SK-N-SH (cell line): ENCODE data around the gene DVL3. TPM values are rescaled to one million over a fixed set of nuclear protein-coding genes. Genes with fewer than 3 reads are reported as not detected.

Experiments used
- CTCF ChIA-PET: fragments of 300-600, 350-600 bp; formaldehyde crosslinking; extraction: SDS; loops from one replicate; lab custom pipeline; 2021; lab: Yijun Ruan, JAX
- POLR2A ChIA-PET: fragments of 350-600 bp; sonication (Branson Sonifier 250); formaldehyde crosslinking; extraction: SDS; loops from one replicate; lab custom pipeline; 2020; ENCODE audit warnings: antibody characterized with exemption, inconsistent platforms; lab: Yijun Ruan, JAX
- DNase-seq: peaks from one replicate; pipeline ENCODE4 v3.0.0; 2012
- H2AFZ ChIP-seq: fragments of 200-600 bp; sonication (generic); 2 replicates; pipeline ENCODE4 v1.8.1; 2016; ENCODE audit warnings: antibody characterized with exemption, mild to moderate bottlenecking, low read depth
- H3F3A ChIP-seq: fragments of 200-600 bp; sonication (generic); replicated peaks from 2 replicates; pipeline ENCODE3; 2016; ENCODE audit warnings: antibody characterized with exemption, mild to moderate bottlenecking; ENCODE audit not compliant: insufficient read depth
- H3K27ac ChIP-seq, 2 experiments: fragments of 200-500 bp in 1 of 2; fragments of 200-600 bp in 1 of 2; sonication (Bioruptor generic) in 1 of 2; sonication (generic), shearing (Covaris generic) in 1 of 2; 2 replicates each; pipeline versions ENCODE4 v1.5.1 to v1.6.1; 2014 to 2016; ENCODE audit warnings: low read depth in 2 of 2, inconsistent platforms in 1 of 2, low read length in 1 of 2, mild to moderate bottlenecking in 1 of 2, mixed read lengths in 1 of 2
- H3K27me3 ChIP-seq: fragments of 200-600 bp; sonication (generic), shearing (Covaris generic); 2 replicates; pipeline ENCODE4 v1.6.1; 2016; ENCODE audit warnings: mixed run types; ENCODE audit not compliant: insufficient read depth
- H3K36me3 ChIP-seq, 2 experiments: fragments of 200-500 bp in 1 of 2; fragments of 200-600 bp in 1 of 2; sonication (Bioruptor generic) in 1 of 2; sonication (generic) in 1 of 2; replicated peaks in 1 of 2; 2 replicates each; pipeline versions ENCODE3 to v1.5.1; 2014 to 2016; ENCODE audit warnings: low read length in 1 of 2, mild to moderate bottlenecking in 1 of 2; ENCODE audit not compliant: insufficient read depth in 2 of 2, control insufficient read depth in 1 of 2
- H3K4me1 ChIP-seq, 2 experiments: fragments of 200-500 bp in 1 of 2; fragments of 200-600 bp in 1 of 2; sonication (Bioruptor generic) in 1 of 2; sonication (generic), shearing (Covaris generic) in 1 of 2; 2 replicates each; pipeline versions ENCODE4 v1.5.1 to v1.6.1; 2014 to 2016; ENCODE audit warnings: low read depth in 1 of 2, low read length in 1 of 2, mixed run types in 1 of 2; ENCODE audit not compliant: insufficient read depth in 2 of 2, control insufficient read depth in 1 of 2
- H3K4me2 ChIP-seq: fragments of 200-600 bp; sonication (generic), shearing (Covaris generic); 2 replicates; pipeline ENCODE4 v1.6.1; 2017; ENCODE audit warnings: mixed run types
- H3K4me3 ChIP-seq, 2 experiments: fragments of 200-500 bp in 1 of 2; fragments of 200-600 bp in 1 of 2; sonication (Bioruptor generic) in 1 of 2; sonication (generic), shearing (Covaris generic) in 1 of 2; 2 replicates each; pipeline versions ENCODE4 v1.5.1 to v1.8.1; 2014 to 2016; ENCODE audit warnings: low read depth in 2 of 2, inconsistent platforms in 1 of 2, low read length in 1 of 2, mild to moderate bottlenecking in 1 of 2, mixed read lengths in 1 of 2, moderate library complexity in 1 of 2
- H3K79me2 ChIP-seq: fragments of 200-600 bp; sonication (generic); 2 replicates; pipeline ENCODE4 v1.8.1; 2017; ENCODE audit warnings: mild to moderate bottlenecking; ENCODE audit not compliant: insufficient read depth
- H3K9ac ChIP-seq: fragments of 200-600 bp; sonication (generic); 2 replicates; pipeline ENCODE4 v1.6.1; 2017; ENCODE audit warnings: mixed run types
- H3K9me2 ChIP-seq: fragments of 200-600 bp; sonication (generic); 2 replicates; pipeline ENCODE4 v1.6.1; 2017; ENCODE audit warnings: mixed run types
- H3K9me3 ChIP-seq: fragments of 200-600 bp; sonication (generic); 2 replicates; pipeline ENCODE4 v1.6.1; 2017; ENCODE audit warnings: mixed run types, mild to moderate bottlenecking, moderate library complexity
- H4K20me1 ChIP-seq: fragments of 200-600 bp; sonication (generic); 2 replicates; pipeline ENCODE4 v1.6.1; 2017; ENCODE audit warnings: mild to moderate bottlenecking, mixed run types; ENCODE audit not compliant: insufficient read depth
- CHD2 ChIP-seq: fragments of 150-350 bp; IDR thresholded peaks from 2 replicates; pipeline ENCODE4 v1.6.1; 2018; ENCODE audit warnings: low read length; ENCODE audit not compliant: partially characterized antibody
- CTCF ChIP-seq: fragments of 200-600 bp; sonication (generic); IDR thresholded peaks from 2 replicates; pipeline ENCODE4 v1.6.1; 2017; ENCODE audit warnings: antibody characterized with exemption, mild to moderate bottlenecking, moderate library complexity
- ELF1 ChIP-seq: IDR thresholded peaks from 2 replicates; pipeline ENCODE4 v1.4.0; 2012
- EP300 ChIP-seq, 2 experiments: IDR thresholded peaks; 2 replicates each; pipeline versions ENCODE4 v1.4.0 to v1.6.1; 2012; ENCODE audit warnings: borderline replicate concordance in 1 of 2, low read depth in 1 of 2, low read length in 1 of 2
- FOXJ3 ChIP-seq: sonication (generic); formaldehyde crosslinking; IDR thresholded peaks from 2 replicates; pipeline ENCODE4 v1.5.1; 2020; ENCODE audit warnings: mild to moderate bottlenecking, missing genetic modification reagents
- GABPA ChIP-seq: IDR thresholded peaks from 2 replicates; pipeline ENCODE4 v1.4.0; 2012; ENCODE audit warnings: low read depth, mild to moderate bottlenecking
- GATA2 ChIP-seq: sonication (generic); formaldehyde crosslinking; IDR thresholded peaks from 2 replicates; pipeline ENCODE4 v1.5.0; 2020; ENCODE audit warnings: mild to moderate bottlenecking, missing genetic modification reagents
- IRF3 ChIP-seq: fragments of 150-350 bp; IDR thresholded peaks from 2 replicates; pipeline ENCODE4 v1.6.1; 2016; ENCODE audit warnings: mild to moderate bottlenecking, low read depth, low read length
- MAX ChIP-seq: IDR thresholded peaks from 2 replicates; pipeline ENCODE4 v1.4.0; 2012; ENCODE audit warnings: low read depth
- MXI1 ChIP-seq: IDR thresholded peaks from 2 replicates; pipeline ENCODE4 v1.6.1; 2012; ENCODE audit warnings: mild to moderate bottlenecking, low read depth, low read length, improper control_type of control experiment
- NRF1 ChIP-seq: IDR thresholded peaks from 2 replicates; pipeline ENCODE4 v1.6.1; 2012; ENCODE audit warnings: low read depth, mild to moderate bottlenecking, low read length
- POLR2AphosphoS5 ChIP-seq: IDR thresholded peaks from 2 replicates; pipeline ENCODE4 v1.6.1; 2012; ENCODE audit warnings: low read depth, low read length
- REST ChIP-seq: IDR thresholded peaks from 2 replicates; pipeline ENCODE4 v1.6.1; 2012; ENCODE audit warnings: mild to moderate bottlenecking, low read depth, low read length, moderate library complexity
- RXRA ChIP-seq: IDR thresholded peaks from 2 replicates; pipeline ENCODE4 v1.4.0; 2012; ENCODE audit warnings: low read depth, mild to moderate bottlenecking, borderline replicate concordance
- SIN3A ChIP-seq: IDR thresholded peaks from 2 replicates; pipeline ENCODE4 v1.6.1; 2012; ENCODE audit warnings: low read depth, mild to moderate bottlenecking, low read length, moderate library complexity, borderline replicate concordance
- SMC3 ChIP-seq: IDR thresholded peaks from 2 replicates; pipeline ENCODE4 v1.6.1; 2012; ENCODE audit warnings: low read depth, low read length, improper control_type of control experiment
- TAF1 ChIP-seq: IDR thresholded peaks from 2 replicates; pipeline ENCODE4 v1.6.1; 2012; ENCODE audit warnings: low read depth, mild to moderate bottlenecking, low read length, moderate library complexity, borderline replicate concordance
- TCF12 ChIP-seq: IDR thresholded peaks from 2 replicates; pipeline ENCODE4 v1.4.0; 2012
- TEAD4 ChIP-seq: IDR thresholded peaks from 2 replicates; pipeline ENCODE4 v1.4.0; 2012; ENCODE audit warnings: mild to moderate bottlenecking, borderline replicate concordance; ENCODE audit not compliant: insufficient read depth
- YY1 ChIP-seq: IDR thresholded peaks from 2 replicates; pipeline ENCODE4 v1.4.0; 2012; ENCODE audit warnings: low read depth, mild to moderate bottlenecking
- ZBTB33 ChIP-seq: IDR thresholded peaks from 2 replicates; pipeline ENCODE4 v1.4.0; 2012; ENCODE audit warnings: low read depth, borderline replicate concordance
- WGBS: methylation state at CpG from one replicate; pipeline ENCODE4 v1.1.6; 2017; ENCODE audit warnings: low lambda C conversion rate; 5-methylcytosine and 5-hydroxymethylcytosine counted together
- polyA plus RNA-seq, 3 experiments: library from polyadenylated mRNA; depleted of rRNA; stranded (reverse); fragments of >200 nt; gene quantifications; 2 replicates each; pipeline ENCODE4 v1.2.3, GENCODE V29; 2012

The DVL3 gene
- polyA plus RNA-seq, 1 of the 3 experiments (the other 2 are of a cell fraction) = 29.6 TPM

- H3K9ac ChIP-seq = no peak overlapping the region
- WGBS = 98% methylated on average over 3 of the region's 3 CpGs
- no peaks in the 10 kb centered on the region for H3F3A ChIP-seq
- H3K9me2 ChIP-seq = no peaks in the 10 kb centered on the region
- TF ChIP-seq TAF1 = no peak
- no peak for TF ChIP-seq GATA2 (CRISPR knock-in tag)
- no peak for TF ChIP-seq CHD2
- no peak for TF ChIP-seq SIN3A
- no peak for TF ChIP-seq GABPA
- TF ChIP-seq YY1 = no peak
- no peak for TF ChIP-seq RXRA
- no peak for TF ChIP-seq ELF1
- no peak for TF ChIP-seq EP300 (IDR thresholded peaks at IDR 0.05; ENCODE audit: borderline replicate concordance in 1 of 2, low read depth in 1 of 2, low read length in 1 of 2)
- TF ChIP-seq MXI1 = no peak
- no peak for TF ChIP-seq POLR2AphosphoS5
- H3K4me1 ChIP-seq = peaks cover 3% of the 10 kb centered on the region in 2 experiments; a peak in 1 of 4 replicates
- no peaks in the 10 kb centered on the region for H3K27me3 ChIP-seq
- no peak overlapping the region for H2AFZ ChIP-seq
- no peak overlapping the region for H3K4me3 ChIP-seq
- no peaks in the 10 kb centered on the region for H3K9me3 ChIP-seq
- no peak overlapping the region for H3K4me2 ChIP-seq
- no peak for DNase-seq
- H4K20me1 ChIP-seq = peaks cover 51% of the 10 kb centered on the region
- CTCF ChIA-PET = interaction anchor here (0.9 kb wide), 1 partner anchor 260 kb away, joined by 3 read pairs; no protein-coding TSS in a partner anchor
- peaks cover 45% of the 10 kb centered on the region for H3K79me2 ChIP-seq
- peaks cover 38 to 72% of the 10 kb centered on the region in 2 experiments for H3K36me3 ChIP-seq
- no peak overlapping the region for H3K27ac ChIP-seq
- POLR2A ChIA-PET = no interaction called here
Observed at GRCh38 chr3:184165543-184165942, 10.4 kb downstream of the DVL3 start.

GRCh38 chr3:184166671-184167070 lies 11.5 kb downstream of the DVL3 start:
- Histone ChIP-seq H3K4me3 (no peak overlapping the region), H3K9me3 (no peaks in the 10 kb centered on the region), H3K27ac (no peak overlapping the region), H3K4me2 (no peak overlapping the region), H4K20me1 (peaks cover 40% of the 10 kb centered on the region), H3K9me2 (no peaks in the 10 kb centered on the region), H3K27me3 (no peaks in the 10 kb centered on the region), H2AFZ (no peak overlapping the region), H3K79me2 (peaks cover 34% of the 10 kb centered on the region), H3K9ac (no peak overlapping the region), H3K36me3 (peaks cover 42 to 83% of the 10 kb centered on the region in 2 experiments), H3F3A (no peaks in the 10 kb centered on the region), H3K4me1 (no peaks in the 10 kb centered on the region)
- ChIA-PET CTCF (no interaction called here), POLR2A (no interaction called here)
- TF ChIP-seq CTCF (no peak), SMC3 (no peak), REST (no peak), GABPA (no peak), NRF1 (no peak), TCF12 (no peak), IRF3 (no peak), CHD2 (no peak), TEAD4 (no peak), GATA2 (CRISPR knock-in tag) (no peak), YY1 (no peak), MAX (no peak), ZBTB33 (no peak), FOXJ3 (CRISPR knock-in tag) (no peak)
- DNase-seq = no peak
- WGBS = 100% methylated on average over 3 of the region's 6 CpGs
